ENCODE results near the gene LTBP3. TPM values are rescaled to one million over a fixed set of nuclear protein-coding genes. Genes with fewer than 3 reads are reported as not detected.

The LTBP3 gene
- total RNA-seq, 1 experiment from 2014 or later = 1.3 TPM

- H3K4me1 ChIP-seq (ENCODE audit: low read length) = peaks cover 18% of the 10 kb centered on the region
- no peak overlapping the region for H3K27ac ChIP-seq (ENCODE audit: low read length)
- no peak overlapping the region for H3K4me3 ChIP-seq (ENCODE audit: low read length)
- H3K9me2 ChIP-seq (replicated peaks; ENCODE audit: insufficient read depth, low read length) = no peaks in the 10 kb centered on the region
- H3K9me3 ChIP-seq (ENCODE audit: low read length) = no peaks in the 10 kb centered on the region
- no peak overlapping the region for H3K4me2 ChIP-seq (ENCODE audit: low read depth, low read length, poor library complexity, severe bottlenecking)
- H3K79me2 ChIP-seq (ENCODE audit: low read length) = peaks cover 14% of the 10 kb centered on the region; the same call in 1 of the 2 replicates
- H3K36me3 ChIP-seq (ENCODE audit: insufficient read depth, low read length) = no peaks in the 10 kb centered on the region
- DNase-seq = no peak
- H4K20me1 ChIP-seq (ENCODE audit: insufficient read depth, low read depth, low read length) = no peaks in the 10 kb centered on the region
- H2AFZ ChIP-seq (ENCODE audit: low read length) = no peak overlapping the region
- no peaks in the 10 kb centered on the region for H3K27me3 ChIP-seq (ENCODE audit: low read length)
- no peak overlapping the region for H3K9ac ChIP-seq (ENCODE audit: low read length)
Measured at GRCh38 chr11:65580756-65581155, 22.6 kb upstream of the LTBP3 start.

- peaks cover 14% of the 10 kb centered on the region; the same call in 1 of the 2 replicates for H3K79me2 ChIP-seq (ENCODE audit: low read length)
- no peak overlapping the region for H3K9ac ChIP-seq (ENCODE audit: low read length)
- DNase-seq = no peak
- H3K9me3 ChIP-seq (ENCODE audit: low read length) = no peaks in the 10 kb centered on the region
- H3K4me3 ChIP-seq (ENCODE audit: low read length) = no peak overlapping the region
- H2AFZ ChIP-seq (ENCODE audit: low read length) = no peak overlapping the region
- H3K4me1 ChIP-seq (ENCODE audit: low read length) = peaks cover 23% of the 10 kb centered on the region
- no peak overlapping the region for H3K27ac ChIP-seq (ENCODE audit: low read length)
- no peaks in the 10 kb centered on the region for H3K9me2 ChIP-seq (replicated peaks; ENCODE audit: insufficient read depth, low read length)
- H3K27me3 ChIP-seq (ENCODE audit: low read length) = no peaks in the 10 kb centered on the region
- no peaks in the 10 kb centered on the region for H3K36me3 ChIP-seq (ENCODE audit: insufficient read depth, low read length)
- no peak overlapping the region for H3K4me2 ChIP-seq (ENCODE audit: low read depth, low read length, poor library complexity, severe bottlenecking)
- no peaks in the 10 kb centered on the region for H4K20me1 ChIP-seq (ENCODE audit: insufficient read depth, low read depth, low read length)
Measured at GRCh38 chr11:65580031-65580692, 22.0 kb upstream of the LTBP3 start.

- no peak overlapping the region for H3K9ac ChIP-seq (ENCODE audit: low read length)
- no peak overlapping the region for H3K4me3 ChIP-seq (ENCODE audit: low read length)
- no peak for DNase-seq
- no peak overlapping the region for H2AFZ ChIP-seq (ENCODE audit: low read length)
- H3K27me3 ChIP-seq (ENCODE audit: low read length) = no peaks in the 10 kb centered on the region
- H3K79me2 ChIP-seq (ENCODE audit: low read length) = peaks cover 14% of the 10 kb centered on the region; the same call in 1 of the 2 replicates
- no peaks in the 10 kb centered on the region for H3K36me3 ChIP-seq (ENCODE audit: insufficient read depth, low read length)
- no peaks in the 10 kb centered on the region for H3K9me3 ChIP-seq (ENCODE audit: low read length)
- peaks cover 32% of the 10 kb centered on the region for H3K4me1 ChIP-seq (ENCODE audit: low read length)
- no peak overlapping the region for H3K4me2 ChIP-seq (ENCODE audit: low read depth, low read length, poor library complexity, severe bottlenecking)
- no peaks in the 10 kb centered on the region for H3K9me2 ChIP-seq (replicated peaks; ENCODE audit: insufficient read depth, low read length)
- no peak overlapping the region for H3K27ac ChIP-seq (ENCODE audit: low read length)
- H4K20me1 ChIP-seq (ENCODE audit: insufficient read depth, low read depth, low read length) = no peaks in the 10 kb centered on the region
Measured at GRCh38 chr11:65579291-65579690, 21.1 kb upstream of the LTBP3 start.

GRCh38 chr11:65578667-65579066 is 20.5 kb upstream of the LTBP3 start:
- no peaks in the 10 kb centered on the region; the same call in 1 of the 2 replicates for H4K20me1 ChIP-seq (ENCODE audit: insufficient read depth, low read depth, low read length)
- no peaks in the 10 kb centered on the region for H3K36me3 ChIP-seq (ENCODE audit: insufficient read depth, low read length)
- H2AFZ ChIP-seq (ENCODE audit: low read length) = no peak overlapping the region
- H3K9ac ChIP-seq (ENCODE audit: low read length) = no peak overlapping the region
- no peaks in the 10 kb centered on the region for H3K9me2 ChIP-seq (replicated peaks; ENCODE audit: insufficient read depth, low read length)
- H3K79me2 ChIP-seq (ENCODE audit: low read length) = peaks cover 14% of the 10 kb centered on the region; the same call in 1 of the 2 replicates
- no peaks in the 10 kb centered on the region for H3K27me3 ChIP-seq (ENCODE audit: low read length)
- H3K4me2 ChIP-seq (ENCODE audit: low read depth, low read length, poor library complexity, severe bottlenecking) = no peak overlapping the region
- H3K27ac ChIP-seq (ENCODE audit: low read length) = peak overlapping the region; percentile 91
- H3K9me3 ChIP-seq (ENCODE audit: low read length) = no peaks in the 10 kb centered on the region
- peaks cover 36% of the 10 kb centered on the region for H3K4me1 ChIP-seq (ENCODE audit: low read length)
- H3K4me3 ChIP-seq (ENCODE audit: low read length) = no peak overlapping the region
- no peak for DNase-seq

- peak overlapping the region; percentile 91 for H3K27ac ChIP-seq (ENCODE audit: low read length)
- no peak for DNase-seq
- H3K4me3 ChIP-seq (ENCODE audit: low read length) = no peak overlapping the region
- H4K20me1 ChIP-seq (ENCODE audit: insufficient read depth, low read depth, low read length) = peaks cover 4% of the 10 kb centered on the region; the same call in 1 of the 2 replicates
- H3K9me2 ChIP-seq (replicated peaks; ENCODE audit: insufficient read depth, low read length) = no peaks in the 10 kb centered on the region
- H3K9me3 ChIP-seq (ENCODE audit: low read length) = no peaks in the 10 kb centered on the region
- peak overlapping the region; percentile 84 for H3K4me2 ChIP-seq (ENCODE audit: low read depth, low read length, poor library complexity, severe bottlenecking)
- no peaks in the 10 kb centered on the region for H3K36me3 ChIP-seq (ENCODE audit: insufficient read depth, low read length)
- H3K79me2 ChIP-seq (ENCODE audit: low read length) = peaks cover 17% of the 10 kb centered on the region
- H3K4me1 ChIP-seq (ENCODE audit: low read length) = peaks cover 41% of the 10 kb centered on the region
- no peak overlapping the region for H2AFZ ChIP-seq (ENCODE audit: low read length)
- H3K27me3 ChIP-seq (ENCODE audit: low read length) = no peaks in the 10 kb centered on the region
- H3K9ac ChIP-seq (ENCODE audit: low read length) = peak overlapping the region; percentile 83
Measured at GRCh38 chr11:65578134-65578533, 20.0 kb upstream of the LTBP3 start.

- peak overlapping the region; percentile 91 for H3K27ac ChIP-seq (ENCODE audit: low read length)
- no peaks in the 10 kb centered on the region for H3K27me3 ChIP-seq (ENCODE audit: low read length)
- no peak for DNase-seq
- peak overlapping the region; percentile 98 for H3K4me3 ChIP-seq (ENCODE audit: low read length)
- no peaks in the 10 kb centered on the region for H3K9me3 ChIP-seq (ENCODE audit: low read length)
- no peaks in the 10 kb centered on the region for H3K9me2 ChIP-seq (replicated peaks; ENCODE audit: insufficient read depth, low read length)
- no peaks in the 10 kb centered on the region for H3K36me3 ChIP-seq (ENCODE audit: insufficient read depth, low read length)
- peak overlapping the region; percentile 84 for H3K4me2 ChIP-seq (ENCODE audit: low read depth, low read length, poor library complexity, severe bottlenecking)
- H3K4me1 ChIP-seq (ENCODE audit: low read length) = peaks cover 44% of the 10 kb centered on the region
- peaks cover 5% of the 10 kb centered on the region; the same call in 1 of the 2 replicates for H4K20me1 ChIP-seq (ENCODE audit: insufficient read depth, low read depth, low read length)
- peak overlapping the region; percentile 83 for H3K9ac ChIP-seq (ENCODE audit: low read length)
- H2AFZ ChIP-seq (ENCODE audit: low read length) = no peak overlapping the region
- H3K79me2 ChIP-seq (ENCODE audit: low read length) = peaks cover 21% of the 10 kb centered on the region
Measured at GRCh38 chr11:65577756-65578109, 19.6 kb upstream of the LTBP3 start.

- Histone ChIP-seq H3K27me3 (ENCODE audit: low read length) (no peaks in the 10 kb centered on the region), H3K36me3 (ENCODE audit: insufficient read depth, low read length) (no peaks in the 10 kb centered on the region), H4K20me1 (ENCODE audit: insufficient read depth, low read depth, low read length) (peaks cover 5% of the 10 kb centered on the region; the same call in 1 of the 2 replicates), H2AFZ (ENCODE audit: low read length) (no peak overlapping the region), H3K4me1 (ENCODE audit: low read length) (peaks cover 46% of the 10 kb centered on the region), H3K9me3 (ENCODE audit: low read length) (no peaks in the 10 kb centered on the region), H3K27ac (ENCODE audit: low read length) (peak overlapping the region; percentile 91), H3K9ac (ENCODE audit: low read length) (peak overlapping the region; percentile 83), H3K9me2 (replicated peaks; ENCODE audit: insufficient read depth, low read length) (no peaks in the 10 kb centered on the region), H3K4me3 (ENCODE audit: low read length) (peak overlapping the region; percentile 98), H3K4me2 (ENCODE audit: low read depth, low read length, poor library complexity, severe bottlenecking) (peak overlapping the region; percentile 84), H3K79me2 (ENCODE audit: low read length) (peaks cover 21% of the 10 kb centered on the region)
- DNase-seq = peak; percentile 82
Measured at GRCh38 chr11:65576867-65577755, 19.0 kb upstream of the LTBP3 start.

GRCh38 chr11:65576232-65576866 is 18.2 kb upstream of the LTBP3 start:
- Histone ChIP-seq H4K20me1 (ENCODE audit: insufficient read depth, low read depth, low read length) (peaks cover 9% of the 10 kb centered on the region; the same call in 1 of the 2 replicates), H3K36me3 (ENCODE audit: insufficient read depth, low read length) (no peaks in the 10 kb centered on the region), H3K9me2 (replicated peaks; ENCODE audit: insufficient read depth, low read length) (no peaks in the 10 kb centered on the region), H2AFZ (ENCODE audit: low read length) (0 out of 2 replicates have a peak overlapping the region, but pooled peaks have one; percentile 48), H3K9ac (ENCODE audit: low read length) (peak overlapping the region; percentile 83), H3K79me2 (ENCODE audit: low read length) (peaks cover 29% of the 10 kb centered on the region), H3K4me2 (ENCODE audit: low read depth, low read length, poor library complexity, severe bottlenecking) (peak overlapping the region; percentile 84), H3K27me3 (ENCODE audit: low read length) (no peaks in the 10 kb centered on the region), H3K27ac (ENCODE audit: low read length) (peak overlapping the region; percentile 91), H3K4me3 (ENCODE audit: low read length) (peak overlapping the region; percentile 98), H3K9me3 (ENCODE audit: low read length) (no peaks in the 10 kb centered on the region), H3K4me1 (ENCODE audit: low read length) (peaks cover 53% of the 10 kb centered on the region)
- DNase-seq = peak; percentile 65
